Measurements from ENCODE around the gene REV1.

The REV1 gene

GRCh38 chr2:99451280-99451679, 38.5 kb downstream of the REV1 start (continued):
- TF ChIP-seq ZNF37A (tag by site-specific recombination; IDR thresholded peaks at IDR 0.05) = no peak
- no peak for TF ChIP-seq ZNF473 (tag by site-specific recombination; IDR thresholded peaks at IDR 0.05)
- no peak for TF ChIP-seq ZNF16 (tag by site-specific recombination; IDR thresholded peaks at IDR 0.05; ENCODE audit: low read depth)
- no peak for TF ChIP-seq ZNF677 (tag by site-specific recombination; IDR thresholded peaks at IDR 0.05)
- peak; percentile 48; the same call in 1 of the 2 replicates for TF ChIP-seq ZNF24 (tag by site-specific recombination; IDR thresholded peaks at IDR 0.05)
- TF ChIP-seq, protein P1, sequence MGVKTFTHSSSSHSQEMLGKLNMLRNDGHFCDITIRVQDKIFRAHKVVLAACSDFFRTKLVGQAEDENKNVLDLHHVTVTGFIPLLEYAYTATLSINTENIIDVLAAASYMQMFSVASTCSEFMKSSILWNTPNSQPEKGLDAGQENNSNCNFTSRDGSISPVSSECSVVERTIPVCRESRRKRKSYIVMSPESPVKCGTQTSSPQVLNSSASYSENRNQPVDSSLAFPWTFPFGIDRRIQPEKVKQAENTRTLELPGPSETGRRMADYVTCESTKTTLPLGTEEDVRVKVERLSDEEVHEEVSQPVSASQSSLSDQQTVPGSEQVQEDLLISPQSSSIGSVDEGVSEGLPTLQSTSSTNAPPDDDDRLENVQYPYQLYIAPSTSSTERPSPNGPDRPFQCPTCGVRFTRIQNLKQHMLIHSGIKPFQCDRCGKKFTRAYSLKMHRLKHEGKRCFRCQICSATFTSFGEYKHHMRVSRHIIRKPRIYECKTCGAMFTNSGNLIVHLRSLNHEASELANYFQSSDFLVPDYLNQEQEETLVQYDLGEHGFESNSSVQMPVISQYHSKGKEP (tag by site-specific recombination; IDR thresholded peaks at IDR 0.05) = peak; percentile 32; the same call in 1 of the 2 replicates
- TF ChIP-seq ZNF544 (tag by site-specific recombination; IDR thresholded peaks at IDR 0.05) = no peak
- TF ChIP-seq ZNF560 (tag by site-specific recombination; IDR thresholded peaks at IDR 0.05; ENCODE audit: borderline replicate concordance) = no peak
- TF ChIP-seq ZNF660 (tag by site-specific recombination; IDR thresholded peaks at IDR 0.05) = no peak
- TF ChIP-seq ZNF654 (tag by site-specific recombination; IDR thresholded peaks at IDR 0.05; ENCODE audit: low read depth) = no peak
- TF ChIP-seq ZSCAN5A (tag by site-specific recombination; IDR thresholded peaks at IDR 0.05) = no peak
- TF ChIP-seq ZNF292 (tag by site-specific recombination; IDR thresholded peaks at IDR 0.05; ENCODE audit: borderline replicate concordance, low read depth) = no peak
- TF ChIP-seq, protein P2, sequence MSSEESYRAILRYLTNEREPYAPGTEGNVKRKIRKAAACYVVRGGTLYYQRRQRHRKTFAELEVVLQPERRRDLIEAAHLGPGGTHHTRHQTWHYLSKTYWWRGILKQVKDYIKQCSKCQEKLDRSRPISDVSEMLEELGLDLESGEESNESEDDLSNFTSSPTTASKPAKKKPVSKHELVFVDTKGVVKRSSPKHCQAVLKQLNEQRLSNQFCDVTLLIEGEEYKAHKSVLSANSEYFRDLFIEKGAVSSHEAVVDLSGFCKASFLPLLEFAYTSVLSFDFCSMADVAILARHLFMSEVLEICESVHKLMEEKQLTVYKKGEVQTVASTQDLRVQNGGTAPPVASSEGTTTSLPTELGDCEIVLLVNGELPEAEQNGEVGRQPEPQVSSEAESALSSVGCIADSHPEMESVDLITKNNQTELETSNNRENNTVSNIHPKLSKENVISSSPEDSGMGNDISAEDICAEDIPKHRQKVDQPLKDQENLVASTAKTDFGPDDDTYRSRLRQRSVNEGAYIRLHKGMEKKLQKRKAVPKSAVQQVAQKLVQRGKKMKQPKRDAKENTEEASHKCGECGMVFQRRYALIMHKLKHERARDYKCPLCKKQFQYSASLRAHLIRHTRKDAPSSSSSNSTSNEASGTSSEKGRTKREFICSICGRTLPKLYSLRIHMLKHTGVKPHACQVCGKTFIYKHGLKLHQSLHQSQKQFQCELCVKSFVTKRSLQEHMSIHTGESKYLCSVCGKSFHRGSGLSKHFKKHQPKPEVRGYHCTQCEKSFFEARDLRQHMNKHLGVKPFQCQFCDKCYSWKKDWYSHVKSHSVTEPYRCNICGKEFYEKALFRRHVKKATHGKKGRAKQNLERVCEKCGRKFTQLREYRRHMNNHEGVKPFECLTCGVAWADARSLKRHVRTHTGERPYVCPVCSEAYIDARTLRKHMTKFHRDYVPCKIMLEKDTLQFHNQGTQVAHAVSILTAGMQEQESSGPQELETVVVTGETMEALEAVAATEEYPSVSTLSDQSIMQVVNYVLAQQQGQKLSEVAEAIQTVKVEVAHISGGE (tag by site-specific recombination; conservative IDR thresholded peaks at IDR 0.05; ENCODE audit: low read depth) = no peak
- TF ChIP-seq ZNF514 (tag by site-specific recombination; IDR thresholded peaks at IDR 0.05) = no peak
- no peak for TF ChIP-seq ZNF416 (tag by site-specific recombination; IDR thresholded peaks at IDR 0.05)
- no peak for TF ChIP-seq ZNF701 (tag by site-specific recombination; IDR thresholded peaks at IDR 0.05)
- TF ChIP-seq KLF8 (tag by site-specific recombination; IDR thresholded peaks at IDR 0.05) = 0 out of 2 replicates have a peak, but pooled peaks have one; percentile 31
- no peak for TF ChIP-seq ZNF274 (IDR thresholded peaks at IDR 0.05; ENCODE audit: low read length)
- TF ChIP-seq ZNF274 (tag by site-specific recombination; IDR thresholded peaks at IDR 0.05; ENCODE audit: borderline replicate concordance) = no peak
- TF ChIP-seq ZSCAN18 (tag by site-specific recombination; IDR thresholded peaks at IDR 0.05) = no peak
- no peak for TF ChIP-seq ZNF518A (tag by site-specific recombination; conservative IDR thresholded peaks at IDR 0.05; ENCODE audit: low read depth)
- TF ChIP-seq, protein P3, sequence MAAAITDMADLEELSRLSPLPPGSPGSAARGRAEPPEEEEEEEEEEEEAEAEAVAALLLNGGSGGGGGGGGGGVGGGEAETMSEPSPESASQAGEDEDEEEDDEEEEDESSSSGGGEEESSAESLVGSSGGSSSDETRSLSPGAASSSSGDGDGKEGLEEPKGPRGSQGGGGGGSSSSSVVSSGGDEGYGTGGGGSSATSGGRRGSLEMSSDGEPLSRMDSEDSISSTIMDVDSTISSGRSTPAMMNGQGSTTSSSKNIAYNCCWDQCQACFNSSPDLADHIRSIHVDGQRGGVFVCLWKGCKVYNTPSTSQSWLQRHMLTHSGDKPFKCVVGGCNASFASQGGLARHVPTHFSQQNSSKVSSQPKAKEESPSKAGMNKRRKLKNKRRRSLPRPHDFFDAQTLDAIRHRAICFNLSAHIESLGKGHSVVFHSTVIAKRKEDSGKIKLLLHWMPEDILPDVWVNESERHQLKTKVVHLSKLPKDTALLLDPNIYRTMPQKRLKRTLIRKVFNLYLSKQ (tag by site-specific recombination; IDR thresholded peaks at IDR 0.05; ENCODE audit: borderline replicate concordance) = no peak
- TF ChIP-seq ZBTB49 (tag by site-specific recombination; IDR thresholded peaks at IDR 0.05; ENCODE audit: low read depth) = no peak
